ENCODE results near the gene DENND6A.

DNA sequence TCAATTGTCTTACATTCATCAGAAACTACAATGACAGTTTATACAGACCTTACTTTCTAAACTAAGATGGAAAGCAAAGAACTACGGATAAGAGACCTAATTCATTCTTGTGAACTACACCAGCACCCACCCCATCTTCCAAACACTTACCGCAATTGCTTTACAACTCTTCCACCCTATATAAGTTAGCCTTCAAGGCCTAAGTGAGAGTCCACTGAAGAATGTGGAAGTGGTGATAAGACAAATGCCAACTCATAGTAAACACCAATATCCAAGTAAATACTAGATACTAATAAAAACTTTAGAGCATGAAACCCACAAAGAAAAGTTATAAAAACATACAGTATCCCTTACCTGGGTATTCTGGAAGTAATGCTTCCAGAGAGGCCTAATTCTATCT, 109.3 kb downstream of the DENND6A start:
- TF ChIP-seq CTCF (IDR thresholded peaks at IDR 0.05): no peak
- TF ChIP-seq POLR2A (IDR thresholded peaks at IDR 0.05): no peak

All from sigmoid colon (tissue), 3 donors.